H9 (cell line): ENCODE data around the gene CFAP57. TPM values are rescaled to one million over a fixed set of nuclear protein-coding genes. Genes with fewer than 3 reads are reported as not detected.

Source experiments
- DNase-seq: peaks from one replicate; pipeline ENCODE4 v3.0.0-alpha.2; 2017
- H2AFZ ChIP-seq: one replicate; pipeline ENCODE4 v1.6.1; 2013; ENCODE audit warnings: mild to moderate bottlenecking, low read length, control low read depth, moderate library complexity
- H2AK5ac ChIP-seq: 2 replicates; pipeline ENCODE4 v1.6.1; 2013; ENCODE audit warnings: low read length, control low read depth, mixed read lengths; ENCODE audit not compliant: insufficient read length
- H2BK120ac ChIP-seq: one replicate; pipeline ENCODE4 v1.6.1; 2013; ENCODE audit warnings: low read depth, mild to moderate bottlenecking, low read length, control low read depth, inconsistent platforms; ENCODE audit not compliant: poor library complexity, severe bottlenecking
- H2BK12ac ChIP-seq: 2 replicates; pipeline ENCODE4 v1.6.1; 2013; ENCODE audit warnings: low read length, control low read depth, mixed read lengths, low read depth; ENCODE audit not compliant: insufficient read length
- H2BK15ac ChIP-seq: 2 replicates; pipeline ENCODE4 v1.6.1; 2013; ENCODE audit warnings: low read depth, low read length, control low read depth
- H2BK20ac ChIP-seq: one replicate; pipeline ENCODE4 v1.6.1; 2013; ENCODE audit warnings: low read depth, mild to moderate bottlenecking, low read length, control low read depth, inconsistent platforms; ENCODE audit not compliant: poor library complexity, severe bottlenecking
- H2BK5ac ChIP-seq: 2 replicates; pipeline ENCODE4 v1.6.1; 2013; ENCODE audit warnings: low read length, control low read depth, mixed read lengths; ENCODE audit not compliant: insufficient read length
- H3K14ac ChIP-seq: 2 replicates; pipeline ENCODE4 v1.6.1; 2013; ENCODE audit warnings: low read length, control low read depth; ENCODE audit not compliant: insufficient read depth
- H3K18ac ChIP-seq: 2 replicates; pipeline ENCODE4 v1.6.1; 2013; ENCODE audit warnings: low read depth, mild to moderate bottlenecking, mixed read lengths, low read length, control low read depth; ENCODE audit not compliant: insufficient read length
- H3K23ac ChIP-seq: 2 replicates; pipeline ENCODE4 v1.6.1; 2013; ENCODE audit warnings: low read length, control low read depth, mixed read lengths, low read depth; ENCODE audit not compliant: insufficient read length
- H3K23me2 ChIP-seq: 2 replicates; pipeline ENCODE4 v1.6.1; 2013; ENCODE audit warnings: low read depth, mild to moderate bottlenecking, mixed read lengths, low read length, control low read depth; ENCODE audit not compliant: insufficient read length, poor library complexity, severe bottlenecking
- H3K27ac ChIP-seq: 2 replicates; pipeline ENCODE4 v1.5.1; 2013; ENCODE audit warnings: low read length, control low read depth, mixed read lengths, low read depth; ENCODE audit not compliant: insufficient read length
- H3K27me3 ChIP-seq: 2 replicates; pipeline ENCODE4 v1.6.1; 2013; ENCODE audit warnings: low read length, control low read depth, inconsistent platforms; ENCODE audit not compliant: insufficient read depth
- H3K4ac ChIP-seq: 2 replicates; pipeline ENCODE4 v1.6.1; 2013; ENCODE audit warnings: low read depth, mild to moderate bottlenecking, control low read depth, inconsistent platforms, low read length, moderate library complexity
- H3K4me1 ChIP-seq: 2 replicates; pipeline ENCODE4 v1.6.1; 2013; ENCODE audit warnings: low read length, control low read depth, inconsistent platforms; ENCODE audit not compliant: insufficient read depth
- H3K4me2 ChIP-seq: 2 replicates; pipeline ENCODE4 v1.6.1; 2013; ENCODE audit warnings: low read length, control low read depth, mixed read lengths; ENCODE audit not compliant: insufficient read length, insufficient read depth
- H3K56ac ChIP-seq: 2 replicates; pipeline ENCODE4 v1.6.1; 2013; ENCODE audit warnings: low read depth, mild to moderate bottlenecking, mixed read lengths, low read length, control low read depth; ENCODE audit not compliant: insufficient read length
- H3K79me1 ChIP-seq: 2 replicates; pipeline ENCODE4 v1.6.1; 2013; ENCODE audit warnings: low read depth, mild to moderate bottlenecking, moderate library complexity, low read length, control low read depth, inconsistent platforms; ENCODE audit not compliant: insufficient read depth, poor library complexity, severe bottlenecking
- H3K79me2 ChIP-seq: 2 replicates; pipeline ENCODE4 v1.6.1; 2013; ENCODE audit warnings: low read length, control low read depth, inconsistent platforms; ENCODE audit not compliant: insufficient read depth
- H3K9ac ChIP-seq: 2 replicates; pipeline ENCODE4 v1.6.1; 2013; ENCODE audit warnings: low read length, control low read depth, mixed read lengths; ENCODE audit not compliant: insufficient read length; ENCODE audit errors: extremely low read depth
- H3K9me3 ChIP-seq: one replicate; pipeline ENCODE4 v1.6.1; 2013; ENCODE audit warnings: low read depth, low read length, inconsistent platforms; ENCODE audit not compliant: control insufficient read depth
- H3T11ph ChIP-seq: one replicate; pipeline ENCODE4 v1.6.1; 2013; ENCODE audit warnings: mild to moderate bottlenecking, low read length, control low read depth, inconsistent platforms
- H4K20me1 ChIP-seq: one replicate; pipeline ENCODE4 v1.6.1; 2013; ENCODE audit not compliant: control insufficient read depth, insufficient read length, insufficient read depth
- H4K5ac ChIP-seq: 2 replicates; pipeline ENCODE4 v1.6.1; 2013; ENCODE audit warnings: low read depth, mild to moderate bottlenecking, mixed read lengths, low read length, control low read depth; ENCODE audit not compliant: insufficient read length
- H4K8ac ChIP-seq: replicated peaks from 2 replicates; pipeline ENCODE4 v1.6.1; 2013; ENCODE audit warnings: low read length, control low read depth, mixed read lengths, low read depth; ENCODE audit not compliant: insufficient read length
- H4K91ac ChIP-seq: 2 replicates; pipeline ENCODE4 v1.6.1; 2013; ENCODE audit warnings: low read depth, mild to moderate bottlenecking, moderate library complexity, mixed read lengths, low read length, control low read depth; ENCODE audit not compliant: insufficient read length
- H3K27ac Mint-ChIP-seq, 3 experiments: 2 replicates in 2 of 3; 3 replicates in 1 of 3; pipeline ENCODE4 v1.8.0; 2020 to 2021; ENCODE audit warnings: mixed read lengths in 3 of 3, mild to moderate bottlenecking in 1 of 3, moderate library complexity in 1 of 3
- H3K27me3 Mint-ChIP-seq: 2 replicates; pipeline ENCODE4 v1.8.0; 2021; ENCODE audit warnings: low read depth, mild to moderate bottlenecking, moderate library complexity, mixed read lengths
- H3K36me3 Mint-ChIP-seq, 3 experiments: 2 replicates in 2 of 3; 3 replicates in 1 of 3; pipeline ENCODE4 v1.8.0; 2020 to 2021; ENCODE audit warnings: low read depth in 3 of 3, mixed read lengths in 3 of 3; ENCODE audit not compliant: insufficient read depth in 1 of 3
- H3K4me1 Mint-ChIP-seq, 2 experiments: 2 replicates each; pipeline ENCODE4 v1.8.0; 2020; ENCODE audit warnings: mixed read lengths in 2 of 2
- H3K4me3 Mint-ChIP-seq, 2 experiments: 2 replicates in 1 of 2; 3 replicates in 1 of 2; pipeline ENCODE4 v1.8.0; 2020 to 2021; ENCODE audit warnings: mild to moderate bottlenecking in 2 of 2, mixed read lengths in 2 of 2, moderate library complexity in 1 of 2
- H3K9me3 Mint-ChIP-seq, 2 experiments: 2 replicates in 1 of 2; 3 replicates in 1 of 2; pipeline ENCODE4 v1.8.0; 2020; ENCODE audit warnings: mild to moderate bottlenecking in 2 of 2, mixed read lengths in 2 of 2, moderate library complexity in 1 of 2
- WGBS: extraction: QIAGEN DNeasy Blood & Tissue Kit; methylation state at CpG from one replicate; pipeline ENCODE4 v1.1.7; 2013; ENCODE audit warnings: missing lambda C conversion rate, low lambda C conversion rate, mixed read lengths; ENCODE audit not compliant: insufficient read length; ENCODE audit errors: extremely low coverage; 5-methylcytosine and 5-hydroxymethylcytosine counted together
- total RNA-seq: library from RNA; stranded (reverse); gene quantifications from 2 replicates; pipeline ENCODE4 v1.2.1, GENCODE V29; 2021
- TF ChIP-seq, protein P1 (sequence below): fragments of 200-600 bp; sonication (generic); conservative IDR thresholded peaks from 3 replicates; pipeline ENCODE4 v1.8.0; 2021; ENCODE audit warnings: antibody characterized with exemption, mild to moderate bottlenecking

Gene CFAP57
- total RNA-seq, 1 experiment from 2014 or later: 0.33 TPM

DNA sequence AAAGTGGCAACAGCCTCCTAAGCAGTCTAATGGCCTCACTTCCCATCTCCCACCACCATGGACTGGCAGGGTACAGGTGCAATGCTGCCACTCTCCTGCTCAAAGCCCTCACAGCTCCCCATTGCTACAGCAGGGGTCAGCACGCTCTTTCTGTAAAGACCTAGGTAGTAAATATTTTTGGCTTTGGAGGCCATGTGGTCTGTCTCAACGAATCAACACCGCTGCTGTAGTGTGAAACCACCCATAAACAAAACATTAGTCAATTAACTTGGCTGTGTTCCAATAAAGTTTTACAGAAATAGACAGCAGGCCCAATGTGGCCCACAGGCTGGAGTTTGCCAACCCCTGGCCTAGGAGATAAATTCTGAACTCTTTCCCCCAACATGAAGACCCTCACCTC lies 53.0 kb downstream of the CFAP57 start:
- DNase-seq: no peak
- Histone ChIP-seq H3K23me2 (no peaks in the 10 kb centered on the region), H3T11ph (no peak overlapping the region), H3K4me1 (no peaks in the 10 kb centered on the region), H3K14ac (no peak overlapping the region), H3K79me1 (no peaks in the 10 kb centered on the region), H3K4ac (no peak overlapping the region), H2BK20ac (no peak overlapping the region), H4K8ac (no peak overlapping the region), H2BK12ac (no peak overlapping the region), H3K23ac (no peak overlapping the region), H2BK15ac (no peak overlapping the region), H3K18ac (no peak overlapping the region), H4K5ac (no peak overlapping the region), H3K56ac (no peak overlapping the region), H3K79me2 (no peaks in the 10 kb centered on the region), H4K91ac (no peak overlapping the region), H3K9ac (no peak overlapping the region), H3K27ac (no peak overlapping the region), H2AK5ac (no peak overlapping the region), H2BK120ac (no peak overlapping the region), H4K20me1 (no peaks in the 10 kb centered on the region), H2BK5ac (no peak overlapping the region), H3K4me2 (no peak overlapping the region), H3K9me3 (no peaks in the 10 kb centered on the region), H3K27me3 (no peaks in the 10 kb centered on the region), H2AFZ (no peak overlapping the region)
- H3K4me3 Mint-ChIP-seq: no peak overlapping the region
- H3K4me1 Mint-ChIP-seq: peaks cover 10 to 20% of the 10 kb centered on the region in 2 experiments
- no peaks in the 10 kb centered on the region for H3K36me3 Mint-ChIP-seq
- no CpG with 5 or more reads among the region's 3 CpGs for WGBS
- no peak overlapping the region; a peak in 1 of 7 replicates for H3K27ac Mint-ChIP-seq
- peaks cover 8% of the 10 kb centered on the region for H3K27me3 Mint-ChIP-seq
- no peaks in the 10 kb centered on the region for H3K9me3 Mint-ChIP-seq
- TF ChIP-seq, protein P1, sequence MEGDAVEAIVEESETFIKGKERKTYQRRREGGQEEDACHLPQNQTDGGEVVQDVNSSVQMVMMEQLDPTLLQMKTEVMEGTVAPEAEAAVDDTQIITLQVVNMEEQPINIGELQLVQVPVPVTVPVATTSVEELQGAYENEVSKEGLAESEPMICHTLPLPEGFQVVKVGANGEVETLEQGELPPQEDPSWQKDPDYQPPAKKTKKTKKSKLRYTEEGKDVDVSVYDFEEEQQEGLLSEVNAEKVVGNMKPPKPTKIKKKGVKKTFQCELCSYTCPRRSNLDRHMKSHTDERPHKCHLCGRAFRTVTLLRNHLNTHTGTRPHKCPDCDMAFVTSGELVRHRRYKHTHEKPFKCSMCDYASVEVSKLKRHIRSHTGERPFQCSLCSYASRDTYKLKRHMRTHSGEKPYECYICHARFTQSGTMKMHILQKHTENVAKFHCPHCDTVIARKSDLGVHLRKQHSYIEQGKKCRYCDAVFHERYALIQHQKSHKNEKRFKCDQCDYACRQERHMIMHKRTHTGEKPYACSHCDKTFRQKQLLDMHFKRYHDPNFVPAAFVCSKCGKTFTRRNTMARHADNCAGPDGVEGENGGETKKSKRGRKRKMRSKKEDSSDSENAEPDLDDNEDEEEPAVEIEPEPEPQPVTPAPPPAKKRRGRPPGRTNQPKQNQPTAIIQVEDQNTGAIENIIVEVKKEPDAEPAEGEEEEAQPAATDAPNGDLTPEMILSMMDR: no peak
